A549 treated with RU486 at 1 μM for 4 hours (cell line): ENCODE results near the gene PRSS50. TPM values are rescaled to one million over a fixed set of nuclear protein-coding genes. Genes with fewer than 3 reads are reported as not detected.

Source experiments
- total RNA-seq: library from RNA; stranded (reverse); fragments of 200-300 nt; extraction: Qiagen RNA extraction; gene quantifications from 5 replicates; pipeline ENCODE4 v1.2.3, GENCODE V29; 2022; ENCODE audit warnings: low read depth

Gene PRSS50, protein sequence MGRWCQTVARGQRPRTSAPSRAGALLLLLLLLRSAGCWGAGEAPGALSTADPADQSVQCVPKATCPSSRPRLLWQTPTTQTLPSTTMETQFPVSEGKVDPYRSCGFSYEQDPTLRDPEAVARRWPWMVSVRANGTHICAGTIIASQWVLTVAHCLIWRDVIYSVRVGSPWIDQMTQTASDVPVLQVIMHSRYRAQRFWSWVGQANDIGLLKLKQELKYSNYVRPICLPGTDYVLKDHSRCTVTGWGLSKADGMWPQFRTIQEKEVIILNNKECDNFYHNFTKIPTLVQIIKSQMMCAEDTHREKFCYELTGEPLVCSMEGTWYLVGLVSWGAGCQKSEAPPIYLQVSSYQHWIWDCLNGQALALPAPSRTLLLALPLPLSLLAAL
- not detected in 5 replicates for total RNA-seq

DNA sequence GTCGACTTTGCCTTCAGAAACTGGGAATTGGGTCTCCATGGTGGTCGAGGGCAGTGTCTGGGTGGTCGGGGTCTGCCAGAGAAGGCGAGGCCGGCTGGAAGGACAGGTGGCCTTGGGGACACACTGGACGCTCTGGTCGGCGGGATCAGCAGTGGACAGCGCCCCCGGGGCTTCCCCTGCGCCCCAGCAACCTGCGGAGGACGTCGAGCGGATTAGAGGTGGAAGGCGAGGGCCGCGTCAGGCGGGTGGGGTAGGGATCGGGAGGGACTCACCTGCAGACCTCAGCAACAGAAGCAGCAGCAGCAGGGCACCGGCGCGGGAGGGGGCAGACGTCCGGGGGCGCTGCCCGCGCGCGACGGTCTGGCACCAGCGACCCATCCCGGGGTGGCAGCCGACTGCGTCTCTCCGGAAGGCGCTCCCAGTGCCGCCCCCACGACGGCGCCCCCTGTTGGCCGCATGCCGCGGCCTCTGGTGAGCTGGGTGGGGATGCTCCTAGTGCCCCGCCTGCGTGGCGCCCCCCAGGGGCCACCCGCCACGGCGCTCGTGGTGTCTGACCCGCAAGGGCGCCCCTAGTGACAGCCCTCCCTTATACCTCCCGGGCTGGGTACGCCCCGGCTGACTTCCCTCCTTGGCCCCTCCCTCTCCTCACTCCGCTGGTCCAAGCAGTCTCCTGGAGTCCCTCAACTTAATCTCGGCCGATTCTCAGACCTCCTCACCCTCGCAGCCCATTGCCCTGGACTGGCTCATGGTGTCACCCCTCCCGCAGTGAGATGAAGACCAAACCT is at the start of gene PRSS50:
Gene PRSS50 (minus strand): TSS at position 423 of the 785 bp plus-strand sequence. CDS start 45 bp downstream, at position 378.

DNA sequence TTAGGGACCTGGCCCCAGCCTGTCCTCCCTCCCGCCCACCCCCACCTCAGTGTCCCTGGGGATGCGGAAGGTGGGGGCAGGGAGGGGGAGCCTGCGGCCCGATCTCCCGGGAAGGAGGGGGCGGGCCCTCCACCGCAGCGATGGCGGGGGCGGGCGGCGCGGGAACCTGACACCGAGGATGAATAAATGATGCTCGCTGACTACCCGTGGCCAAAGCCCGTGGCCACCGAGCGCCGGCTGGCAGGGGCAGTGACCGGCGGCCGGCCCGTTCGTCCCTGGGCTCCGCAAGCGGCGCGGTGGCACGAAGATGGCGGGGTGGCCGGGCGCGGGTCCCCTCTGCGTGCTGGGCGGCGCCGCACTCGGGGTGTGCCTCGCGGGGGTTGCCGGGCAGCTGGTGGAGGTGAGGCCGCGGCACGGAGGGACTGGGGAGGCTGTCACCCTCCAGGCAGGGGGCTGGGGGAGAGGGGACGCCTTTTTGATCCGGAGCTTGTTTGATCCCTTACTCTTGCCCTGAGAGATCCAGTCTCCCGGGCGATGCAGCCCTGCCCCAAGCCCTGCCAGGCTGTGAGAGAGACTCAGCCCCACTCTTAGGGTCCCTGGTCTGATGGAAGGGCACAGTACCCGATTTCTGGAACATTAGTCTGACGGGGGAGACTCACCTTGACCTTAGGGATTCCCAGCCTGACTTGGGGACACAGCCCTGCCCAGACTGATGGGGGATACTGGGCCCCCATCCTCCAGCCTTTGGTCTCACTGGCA is 16.3 kb downstream of the PRSS50 start, which contains the start of gene TMIE:
Gene TMIE (plus strand): TSS at position 212 of the 759 bp plus-strand sequence. CDS start 96 bp downstream, at position 308.

DNA sequence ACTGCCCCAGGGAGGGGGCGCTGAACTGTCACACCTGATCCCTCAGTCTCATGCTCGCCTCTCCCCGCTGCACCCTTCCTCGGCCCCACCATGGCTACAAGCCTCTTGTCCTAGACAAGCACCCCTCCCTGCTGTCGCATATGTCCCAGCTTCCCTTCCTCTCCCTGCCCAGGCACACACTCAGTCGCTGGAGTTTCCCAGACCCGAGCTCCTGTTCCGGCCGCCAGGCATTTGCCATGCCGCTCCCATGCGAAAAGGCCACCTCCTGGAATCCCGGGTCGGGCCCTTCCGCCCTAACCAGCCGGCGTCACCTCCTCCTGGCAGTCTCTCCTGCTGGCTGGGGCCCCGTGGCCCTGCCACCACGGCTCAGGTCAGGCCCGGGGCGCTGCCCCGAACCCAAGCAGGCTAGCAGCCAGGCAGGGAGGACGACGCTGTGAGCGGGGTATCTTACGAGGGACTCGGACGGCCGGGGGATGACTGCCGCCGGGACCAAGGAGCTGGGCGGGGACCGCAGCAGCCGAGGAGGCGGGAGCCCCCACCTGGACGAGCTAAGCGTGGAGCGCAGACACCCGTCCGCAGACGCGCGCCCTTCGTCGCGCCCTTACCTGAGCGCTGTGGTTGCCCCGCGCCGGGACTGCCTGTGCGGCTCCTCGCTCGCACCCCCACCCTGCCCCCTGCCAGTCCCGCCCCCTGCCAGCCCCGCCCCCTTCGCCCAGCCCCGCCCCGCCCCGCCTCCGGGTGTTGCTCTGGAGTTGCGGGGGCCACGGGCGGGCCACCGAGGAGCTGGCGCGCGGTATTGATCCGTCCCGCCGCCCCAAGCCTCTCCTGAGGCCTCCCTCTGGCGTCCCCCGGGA is 24.4 kb downstream of the PRSS50 start, which contains the start of gene ALS2CL:
Gene ALS2CL (minus strand): TSS at position 642 of the 854 bp plus-strand sequence. CDS start 4,239 bp downstream, outside the sequence.

Other genes starting within 250 kb of the PRSS50 start
- gene RTP3, start 219.9 kb downstream of the PRSS50 start, total RNA-seq: not detected in 5 replicates
- not detected in 5 replicates for gene LRRC2, start 151.6 kb downstream of the PRSS50 start, total RNA-seq
- not detected in 5 replicates for gene FAM240A, start 105.3 kb downstream of the PRSS50 start, total RNA-seq
- gene ALS2CL, start 24.2 kb downstream of the PRSS50 start, total RNA-seq: 4.5 to 7.8 TPM (median 6.3 TPM) in 5 replicates
- 0.13 to 0.24 TPM (median 0.18 TPM) in 4 of 5 replicates, not detected in the other for gene TMIE, start 16.5 kb downstream of the PRSS50 start, total RNA-seq
- gene MYL3, start 145.6 kb upstream of the PRSS50 start, total RNA-seq: 0.22 to 0.35 TPM in 2 of 5 replicates, not detected in the others
- 0.07 to 0.67 TPM (median 0.47 TPM) in 5 replicates for gene PTH1R, start 159.9 kb upstream of the PRSS50 start, total RNA-seq